ENCODE results near the gene GOT1. TPM values are rescaled to one million over a fixed set of nuclear protein-coding genes. Genes with fewer than 3 reads are reported as not detected.

GOT1 gene
- total and polyA plus RNA-seq, 10 of the 15 experiments (the other 5 are each of a cell fraction or from before 2014, with no cell fraction given): 32.5 to 67.5 (median 50.3) TPM

DNA sequence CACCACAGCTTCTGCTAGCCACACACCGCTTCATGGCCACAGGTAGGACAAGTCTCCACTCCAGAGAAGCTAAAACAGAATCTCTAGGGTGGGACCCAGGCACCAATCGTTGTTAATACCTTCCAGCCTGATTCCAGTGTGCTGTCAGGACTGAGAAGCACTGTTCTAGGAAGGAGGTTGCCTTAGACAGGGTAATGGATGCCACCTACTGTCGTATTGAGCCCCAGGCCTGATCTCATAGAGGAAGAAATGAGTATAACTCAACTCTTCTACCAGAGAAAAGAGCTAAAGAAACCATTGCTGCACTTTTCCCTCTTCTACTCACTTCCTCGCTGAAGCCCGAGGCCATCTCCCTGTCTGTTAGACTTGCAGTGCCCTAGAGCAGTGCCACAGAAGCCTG lies 69.5 kb downstream of the GOT1 start:
- intact Hi-C loops (cut with micrococcal nuclease; ENCODE audit: unreplicated experiment): no loop called here

DNA sequence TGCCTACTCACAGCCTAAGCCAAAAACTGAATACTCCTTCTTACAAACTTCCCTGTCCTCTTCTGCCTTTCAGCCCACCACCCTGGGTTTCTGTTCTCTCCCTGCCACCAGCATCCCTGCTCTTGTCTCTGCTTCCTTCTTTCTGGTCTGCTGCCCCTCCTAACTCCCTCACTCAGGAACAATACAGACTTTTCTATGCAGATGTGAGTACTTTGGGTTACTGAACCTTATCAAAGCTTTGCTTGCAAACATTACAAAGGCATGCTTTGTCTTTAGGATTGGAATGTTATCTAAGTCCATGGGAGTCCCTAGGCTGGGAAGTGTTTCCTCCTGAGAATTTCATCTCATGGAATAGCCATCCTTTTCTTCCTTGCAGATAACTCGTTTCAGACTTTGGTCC lies 72.3 kb downstream of the GOT1 start:
- POLR2A ChIA-PET: interaction anchor here (0.5 kb wide), 1 partner anchor 307 kb away, joined by 3 read pairs; no protein-coding TSS in a partner anchor

More for the DNA sequence above, 69.5 kb downstream of the GOT1 start:
- Histone ChIP-seq H3K79me2 (ENCODE audit: control insufficient read depth, insufficient read depth, low read length) (no peaks in the 10 kb centered on the region), H3K4me3 (no peak overlapping the region), H3K4me2 (ENCODE audit: control insufficient read depth, insufficient read depth) (no peak overlapping the region), H3K9me3 (replicated peaks; ENCODE audit: control insufficient read depth, insufficient read depth, low read length) (no peaks in the 10 kb centered on the region), H3K9ac (ENCODE audit: control insufficient read depth, insufficient read depth, low read length) (no peak overlapping the region), H4K20me1 (ENCODE audit: control insufficient read depth, insufficient read depth) (no peaks in the 10 kb centered on the region), H2AFZ (ENCODE audit: control insufficient read depth, low read depth, low read length) (no peak overlapping the region), H3K36me3 (ENCODE audit: control insufficient read depth in 2 of 2, insufficient read depth in 2 of 2, low read length in 1 of 2) (no peaks in the 10 kb centered on the region), H3K27me3 (replicated peaks in 1 of 2; ENCODE audit: control insufficient read depth in 2 of 2, insufficient read depth in 2 of 2, low read length in 1 of 2) (no peaks in the 10 kb centered on the region), H3K4me1 (ENCODE audit: control insufficient read depth, insufficient read depth, low read length) (no peaks in the 10 kb centered on the region), H3K27ac (ENCODE audit: control insufficient read depth, insufficient read depth) (no peak overlapping the region)
- no TSS peak for BruUV-seq (replicated peaks)
- WGBS (ENCODE audit: insufficient coverage, insufficient replicate concordance, low lambda C conversion rate, missing lambda C conversion rate): 23% methylated on average over 5 of the region's 5 CpGs
- ATAC-seq (no peak; the same call in 2 of the 3 replicates), FAIRE-seq (no peak), DNase-seq (ENCODE audit: low read depth, low spot score) (no peak)
- RAD21 ChIA-PET (ENCODE audit: unreplicated experiment): no interaction called here
- POLR2A ChIA-PET: no interaction called here
- no peak for TF ChIP-seq RCOR1 (conservative IDR thresholded peaks at IDR 0.05; ENCODE audit: low read depth, low read length)
- no peak for TF ChIP-seq SREBF2 (IDR thresholded peaks at IDR 0.05; ENCODE audit: low read length)
- TF ChIP-seq ZNF24 (IDR thresholded peaks at IDR 0.05): no peak
- TF ChIP-seq FOXK2 (IDR thresholded peaks at IDR 0.05): no peak
- in situ Hi-C loops (cut with MboI): no loop called here
- SMC1A ChIA-PET (ENCODE audit: uncharacterized antibody, unreplicated experiment): no interaction called here
- CTCF ChIA-PET: interaction anchor here (0.6 kb wide), 1 partner anchor 214 kb away, joined by 3 read pairs; no protein-coding TSS in a partner anchor

More for the DNA sequence above, 72.3 kb downstream of the GOT1 start:
- Histone ChIP-seq H4K20me1 (ENCODE audit: control insufficient read depth, insufficient read depth) (no peaks in the 10 kb centered on the region), H3K27ac (ENCODE audit: control insufficient read depth, insufficient read depth) (no peak overlapping the region), H3K4me1 (ENCODE audit: control insufficient read depth, insufficient read depth, low read length) (no peaks in the 10 kb centered on the region), H3K36me3 (ENCODE audit: control insufficient read depth in 2 of 2, insufficient read depth in 2 of 2, low read length in 1 of 2) (no peaks in the 10 kb centered on the region), H3K4me2 (ENCODE audit: control insufficient read depth, insufficient read depth) (no peak overlapping the region), H3K4me3 (no peak overlapping the region), H3K79me2 (ENCODE audit: control insufficient read depth, insufficient read depth, low read length) (no peaks in the 10 kb centered on the region), H3K27me3 (replicated peaks in 1 of 2; ENCODE audit: control insufficient read depth in 2 of 2, insufficient read depth in 2 of 2, low read length in 1 of 2) (no peaks in the 10 kb centered on the region), H3K9me3 (replicated peaks; ENCODE audit: control insufficient read depth, insufficient read depth, low read length) (no peaks in the 10 kb centered on the region), H2AFZ (ENCODE audit: control insufficient read depth, low read depth, low read length) (no peak overlapping the region), H3K9ac (ENCODE audit: control insufficient read depth, insufficient read depth, low read length) (no peak overlapping the region)
- TF ChIP-seq ASH2L (IDR thresholded peaks at IDR 0.05; ENCODE audit: borderline replicate concordance, low read depth) (no peak), RAD51 (IDR thresholded peaks at IDR 0.05) (no peak), ZZZ3 (IDR thresholded peaks at IDR 0.05; ENCODE audit: control insufficient read depth, insufficient read length, low read depth) (no peak)
- 5% methylated on average over 1 of the region's 1 CpG for WGBS (ENCODE audit: insufficient coverage, insufficient replicate concordance, low lambda C conversion rate, missing lambda C conversion rate)
- ChIA-PET SMC1A (ENCODE audit: uncharacterized antibody, unreplicated experiment) (interaction anchor here (1.2 kb wide), 1 partner anchor 15 kb away, joined by 3 read pairs; no protein-coding TSS in a partner anchor), RAD21 (ENCODE audit: unreplicated experiment) (no interaction called here), CTCF (no interaction called here)
- intact Hi-C loops (cut with micrococcal nuclease; ENCODE audit: unreplicated experiment): no loop called here
- no TSS peak for BruUV-seq (replicated peaks)
- in situ Hi-C loops (cut with MboI): no loop called here
- no peak for FAIRE-seq
- no peak for ATAC-seq
- no peak for DNase-seq (ENCODE audit: low read depth, low spot score)

Data from GM12878 (cell line).